Loucy (cell line): ENCODE measurements around the gene SVEP1.

Experiments
- CTCF ChIP-seq: fragments of 200-600 bp; sonication (generic); conservative IDR thresholded peaks from 2 replicates; pipeline ENCODE4 v1.5.1; 2014; ENCODE audit warnings: mild to moderate bottlenecking, antibody characterized with exemption, low read length
- EZH2phosphoT487 ChIP-seq: fragments of 200-600 bp; IDR thresholded peaks from 2 replicates; pipeline ENCODE4 v1.6.1; 2018; ENCODE audit warnings: antibody characterized with exemption, mild to moderate bottlenecking, moderate library complexity, borderline replicate concordance

GRCh38 chr9:110476251-110476650, 103.3 kb downstream of the SVEP1 start:
- no peak for TF ChIP-seq CTCF
- no peak for TF ChIP-seq EZH2phosphoT487
